WTC11 (cell line): ENCODE data around the gene MLH3. TPM values are rescaled to one million over a fixed set of nuclear protein-coding genes. Genes with fewer than 3 reads are reported as not detected.

Source experiments
- CBFB ChIP-seq: sonication (generic); formaldehyde crosslinking; IDR thresholded peaks from 2 replicates; pipeline ENCODE4 v1.8.1; 2022; ENCODE audit warnings: mild to moderate bottlenecking, low read depth, missing genetic modification reagents
- CDX4 ChIP-seq: fragments of 250-450 bp; sonication (Bioruptor Pico); IDR thresholded peaks from 2 replicates; pipeline ENCODE4 v1.9.0; 2021; ENCODE audit warnings: moderate library complexity, mild to moderate bottlenecking, inconsistent platforms, borderline replicate concordance
- CREM ChIP-seq: sonication (generic); formaldehyde crosslinking; IDR thresholded peaks from 2 replicates; pipeline ENCODE4 v1.8.1; 2022; ENCODE audit warnings: mild to moderate bottlenecking, missing genetic modification reagents, moderate library complexity
- CTCF ChIP-seq: fragments of 200-600 bp; IDR thresholded peaks from 2 replicates; pipeline ENCODE4 v1.8.0; 2022; ENCODE audit warnings: antibody characterized with exemption
- EMX1 ChIP-seq: fragments of 250-450 bp; sonication (Bioruptor Pico); IDR thresholded peaks from 2 replicates; pipeline ENCODE4 v1.8.0; 2021; ENCODE audit warnings: mild to moderate bottlenecking
- FOXJ3 ChIP-seq: sonication (generic); formaldehyde crosslinking; IDR thresholded peaks from 2 replicates; pipeline ENCODE4 v1.9.0; 2021; ENCODE audit warnings: missing genetic modification reagents, mild to moderate bottlenecking, borderline replicate concordance
- HMGA2 ChIP-seq: fragments of 250-450 bp; sonication (Bioruptor Pico); IDR thresholded peaks from 2 replicates; pipeline ENCODE4 v1.4.0; 2021; ENCODE audit warnings: mild to moderate bottlenecking, moderate library complexity
- IRF1 ChIP-seq: sonication (generic); formaldehyde crosslinking; IDR thresholded peaks from 2 replicates; pipeline ENCODE4 v1.8.0; 2023; ENCODE audit warnings: missing genetic modification reagents
- NR2C2 ChIP-seq: sonication (generic); formaldehyde crosslinking; IDR thresholded peaks from 2 replicates; pipeline ENCODE4 v1.8.0; 2022; ENCODE audit warnings: mild to moderate bottlenecking, missing genetic modification reagents
- NR3C1 ChIP-seq: sonication (generic); formaldehyde crosslinking; conservative IDR thresholded peaks from 2 replicates; pipeline ENCODE4 v1.8.1; 2023; ENCODE audit warnings: low read depth, mild to moderate bottlenecking, missing genetic modification reagents
- PRDM15 ChIP-seq: sonication (generic); formaldehyde crosslinking; IDR thresholded peaks from 2 replicates; pipeline ENCODE4 v1.8.0; 2022; ENCODE audit warnings: missing genetic modification reagents
- PRRX2 ChIP-seq: fragments of 250-450 bp; sonication (Bioruptor Pico); IDR thresholded peaks from 2 replicates; pipeline ENCODE4 v1.8.0; 2021; ENCODE audit warnings: mild to moderate bottlenecking
- RELA ChIP-seq: sonication (generic); formaldehyde crosslinking; IDR thresholded peaks from 2 replicates; pipeline ENCODE4 v1.8.1; 2022; ENCODE audit warnings: missing genetic modification reagents, mild to moderate bottlenecking, borderline replicate concordance
- SMAD4 ChIP-seq: sonication (generic); formaldehyde crosslinking; IDR thresholded peaks from 2 replicates; pipeline ENCODE4 v1.8.0; 2022; ENCODE audit warnings: mild to moderate bottlenecking, missing genetic modification reagents
- SP1 ChIP-seq: sonication (generic); formaldehyde crosslinking; conservative IDR thresholded peaks from 2 replicates; pipeline ENCODE4 v1.8.1; 2022; ENCODE audit warnings: missing genetic modification reagents
- USF1 ChIP-seq: sonication (generic); formaldehyde crosslinking; IDR thresholded peaks from 2 replicates; pipeline ENCODE4 v1.8.0; 2022; ENCODE audit warnings: mild to moderate bottlenecking, missing genetic modification reagents
- ZNF232 ChIP-seq: sonication (generic); formaldehyde crosslinking; IDR thresholded peaks from 2 replicates; pipeline ENCODE4 v1.8.0; 2022; ENCODE audit warnings: mild to moderate bottlenecking, missing genetic modification reagents
- ZNF263 ChIP-seq: sonication (generic); formaldehyde crosslinking; IDR thresholded peaks from 2 replicates; pipeline ENCODE4 v1.8.1; 2022; ENCODE audit warnings: low read depth, mild to moderate bottlenecking, moderate library complexity, missing genetic modification reagents
- ZNF423 ChIP-seq: fragments of 250-450 bp; sonication (Bioruptor Pico); IDR thresholded peaks from 2 replicates; pipeline ENCODE4 v2.1.2; 2022; ENCODE audit warnings: mild to moderate bottlenecking, moderate library complexity
- ZNF671 ChIP-seq: fragments of 250-450 bp; sonication (Bioruptor Pico); IDR thresholded peaks from 2 replicates; pipeline ENCODE4 v1.8.0; 2021; ENCODE audit warnings: mild to moderate bottlenecking
- total RNA-seq: library from RNA; stranded (reverse); gene quantifications from 3 replicates; pipeline ENCODE4 v1.2.3, GENCODE V29; 2021
- TF ChIP-seq, protein P1 (sequence below): sonication (generic); formaldehyde crosslinking; IDR thresholded peaks from 2 replicates; pipeline ENCODE4 v1.8.0; 2022; ENCODE audit warnings: mild to moderate bottlenecking, missing genetic modification reagents
- TF ChIP-seq, protein P2 (sequence below): sonication (generic); formaldehyde crosslinking; IDR thresholded peaks from 2 replicates; pipeline ENCODE4 v1.8.1; 2022; ENCODE audit warnings: missing genetic modification reagents, borderline replicate concordance
- TF ChIP-seq, protein P3 (sequence below): sonication (generic); formaldehyde crosslinking; IDR thresholded peaks from 2 replicates; pipeline ENCODE4 v1.8.0; 2022; ENCODE audit warnings: mild to moderate bottlenecking, missing genetic modification reagents
- TF ChIP-seq, protein P4 (sequence below): sonication (generic); formaldehyde crosslinking; IDR thresholded peaks from 2 replicates; pipeline ENCODE4 v1.8.0; 2023; ENCODE audit warnings: missing genetic modification reagents, mild to moderate bottlenecking, borderline replicate concordance

The MLH3 gene
- total RNA-seq, 1 experiment from 2014 or later, result 16.7 TPM

- TF ChIP-seq CREM (CRISPR knock-in tag) (no peak), ZNF423 (CRISPR knock-in tag) (no peak; the same call in 1 of the 2 replicates), CDX4 (CRISPR knock-in tag) (no peak), USF1 (CRISPR knock-in tag) (no peak), IRF1 (no peak), FOXJ3 (CRISPR knock-in tag) (no peak), EMX1 (CRISPR knock-in tag) (no peak), CTCF (no peak), SMAD4 (CRISPR knock-in tag) (no peak), PRDM15 (peak; percentile 80), SP1 (CRISPR knock-in tag) (peak; percentile 41; the same call in 1 of the 2 replicates), ZNF232 (CRISPR knock-in tag) (no peak), ZNF263 (CRISPR knock-in tag) (no peak), NR3C1 (CRISPR knock-in tag) (no peak), HMGA2 (CRISPR knock-in tag) (no peak), RELA (CRISPR knock-in tag) (no peak), ZNF671 (CRISPR knock-in tag) (no peak), CBFB (CRISPR knock-in tag) (no peak), PRRX2 (CRISPR knock-in tag) (no peak), NR2C2 (CRISPR knock-in tag) (no peak)
- TF ChIP-seq, protein P1, sequence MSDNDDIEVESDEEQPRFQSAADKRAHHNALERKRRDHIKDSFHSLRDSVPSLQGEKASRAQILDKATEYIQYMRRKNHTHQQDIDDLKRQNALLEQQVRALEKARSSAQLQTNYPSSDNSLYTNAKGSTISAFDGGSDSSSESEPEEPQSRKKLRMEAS (CRISPR knock-in tag), result peak; percentile 49; the same call in 1 of the 2 replicates
- TF ChIP-seq, protein P2, sequence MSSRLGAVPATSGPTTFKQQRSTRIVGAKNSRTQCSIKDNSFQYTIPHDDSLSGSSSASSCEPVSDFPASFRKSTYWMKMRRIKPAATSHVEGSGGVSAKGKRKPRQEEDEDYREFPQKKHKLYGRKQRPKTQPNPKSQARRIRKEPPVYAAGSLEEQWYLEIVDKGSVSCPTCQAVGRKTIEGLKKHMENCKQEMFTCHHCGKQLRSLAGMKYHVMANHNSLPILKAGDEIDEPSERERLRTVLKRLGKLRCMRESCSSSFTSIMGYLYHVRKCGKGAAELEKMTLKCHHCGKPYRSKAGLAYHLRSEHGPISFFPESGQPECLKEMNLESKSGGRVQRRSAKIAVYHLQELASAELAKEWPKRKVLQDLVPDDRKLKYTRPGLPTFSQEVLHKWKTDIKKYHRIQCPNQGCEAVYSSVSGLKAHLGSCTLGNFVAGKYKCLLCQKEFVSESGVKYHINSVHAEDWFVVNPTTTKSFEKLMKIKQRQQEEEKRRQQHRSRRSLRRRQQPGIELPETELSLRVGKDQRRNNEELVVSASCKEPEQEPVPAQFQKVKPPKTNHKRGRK, result no peak
- TF ChIP-seq, protein P3, sequence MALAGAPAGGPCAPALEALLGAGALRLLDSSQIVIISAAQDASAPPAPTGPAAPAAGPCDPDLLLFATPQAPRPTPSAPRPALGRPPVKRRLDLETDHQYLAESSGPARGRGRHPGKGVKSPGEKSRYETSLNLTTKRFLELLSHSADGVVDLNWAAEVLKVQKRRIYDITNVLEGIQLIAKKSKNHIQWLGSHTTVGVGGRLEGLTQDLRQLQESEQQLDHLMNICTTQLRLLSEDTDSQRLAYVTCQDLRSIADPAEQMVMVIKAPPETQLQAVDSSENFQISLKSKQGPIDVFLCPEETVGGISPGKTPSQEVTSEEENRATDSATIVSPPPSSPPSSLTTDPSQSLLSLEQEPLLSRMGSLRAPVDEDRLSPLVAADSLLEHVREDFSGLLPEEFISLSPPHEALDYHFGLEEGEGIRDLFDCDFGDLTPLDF (CRISPR knock-in tag), result no peak
- TF ChIP-seq, protein P4, sequence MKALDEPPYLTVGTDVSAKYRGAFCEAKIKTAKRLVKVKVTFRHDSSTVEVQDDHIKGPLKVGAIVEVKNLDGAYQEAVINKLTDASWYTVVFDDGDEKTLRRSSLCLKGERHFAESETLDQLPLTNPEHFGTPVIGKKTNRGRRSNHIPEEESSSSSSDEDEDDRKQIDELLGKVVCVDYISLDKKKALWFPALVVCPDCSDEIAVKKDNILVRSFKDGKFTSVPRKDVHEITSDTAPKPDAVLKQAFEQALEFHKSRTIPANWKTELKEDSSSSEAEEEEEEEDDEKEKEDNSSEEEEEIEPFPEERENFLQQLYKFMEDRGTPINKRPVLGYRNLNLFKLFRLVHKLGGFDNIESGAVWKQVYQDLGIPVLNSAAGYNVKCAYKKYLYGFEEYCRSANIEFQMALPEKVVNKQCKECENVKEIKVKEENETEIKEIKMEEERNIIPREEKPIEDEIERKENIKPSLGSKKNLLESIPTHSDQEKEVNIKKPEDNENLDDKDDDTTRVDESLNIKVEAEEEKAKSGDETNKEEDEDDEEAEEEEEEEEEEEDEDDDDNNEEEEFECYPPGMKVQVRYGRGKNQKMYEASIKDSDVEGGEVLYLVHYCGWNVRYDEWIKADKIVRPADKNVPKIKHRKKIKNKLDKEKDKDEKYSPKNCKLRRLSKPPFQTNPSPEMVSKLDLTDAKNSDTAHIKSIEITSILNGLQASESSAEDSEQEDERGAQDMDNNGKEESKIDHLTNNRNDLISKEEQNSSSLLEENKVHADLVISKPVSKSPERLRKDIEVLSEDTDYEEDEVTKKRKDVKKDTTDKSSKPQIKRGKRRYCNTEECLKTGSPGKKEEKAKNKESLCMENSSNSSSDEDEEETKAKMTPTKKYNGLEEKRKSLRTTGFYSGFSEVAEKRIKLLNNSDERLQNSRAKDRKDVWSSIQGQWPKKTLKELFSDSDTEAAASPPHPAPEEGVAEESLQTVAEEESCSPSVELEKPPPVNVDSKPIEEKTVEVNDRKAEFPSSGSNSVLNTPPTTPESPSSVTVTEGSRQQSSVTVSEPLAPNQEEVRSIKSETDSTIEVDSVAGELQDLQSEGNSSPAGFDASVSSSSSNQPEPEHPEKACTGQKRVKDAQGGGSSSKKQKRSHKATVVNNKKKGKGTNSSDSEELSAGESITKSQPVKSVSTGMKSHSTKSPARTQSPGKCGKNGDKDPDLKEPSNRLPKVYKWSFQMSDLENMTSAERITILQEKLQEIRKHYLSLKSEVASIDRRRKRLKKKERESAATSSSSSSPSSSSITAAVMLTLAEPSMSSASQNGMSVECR (CRISPR knock-in tag), result peak; percentile 27; the same call in 1 of the 2 replicates
Measured at GRCh38 chr14:75063491-75064204, 12.4 kb upstream of the MLH3 start, which contains the start of gene ACYP1 (continued).
